HCT116 (cell line): ENCODE measurements around the gene KIF7. TPM values are rescaled to one million over a fixed set of nuclear protein-coding genes. Genes with fewer than 3 reads are reported as not detected.
A peak's percentile ranks its signal among the peaks of the same experiment; 100 is the strongest.

Experiments
- ATAC-seq: fragments of 200-7000 bp; cut with Tn5 transposase; 2 replicates; pipeline ENCODE4 v1.9.1; 2020; ENCODE audit warnings: mild to moderate bottlenecking, moderate library complexity
- BruUV-seq: library from RNA; stranded (reverse); fragments of 400-500 nt; replicated peaks from 2 replicates; lab custom pipeline; 2021; lab: Mats Ljungman, UMichigan
- CTCF ChIA-PET: fragments of 300-600 bp; sonication (Branson Sonifier 250); formaldehyde crosslinking; loops from one replicate; lab custom pipeline; 2021; ENCODE audit warnings: antibody characterized with exemption; lab: Charles Lee
- POLR2A ChIA-PET: fragments of 300-600, 350-600 bp; sonication (Branson Sonifier 250); formaldehyde crosslinking; loops from one replicate; lab custom pipeline; 2021; ENCODE audit warnings: antibody characterized with exemption; lab: Charles Lee
- RAD21 ChIA-PET, 2 experiments: fragments of 300-600 bp; sonication (Branson Sonifier 250); formaldehyde crosslinking; loops; one replicate each; lab custom pipeline; 2023; ENCODE audit warnings: low total read pairs in 2 of 2; ENCODE audit not compliant: uncharacterized antibody in 2 of 2, unreplicated experiment in 2 of 2, low non-redundant PET in 1 of 2; lab: Charles Lee
- DNase-seq: peaks from one replicate; pipeline ENCODE4 v3.0.0-alpha.2; 2010; ENCODE audit warnings: low read depth, low spot score
- H2AFZ ChIP-seq: fragments of 200-600 bp; shearing (Covaris generic), sonication (generic); 2 replicates; pipeline ENCODE4 v1.6.1; 2017; ENCODE audit warnings: low read depth, mixed run types, mixed read lengths, antibody characterized with exemption, low read length; ENCODE audit not compliant: poor library complexity, severe bottlenecking
- H3K27ac ChIP-seq: 2 replicates; pipeline ENCODE4 v1.5.1; 2012; ENCODE audit warnings: low read depth, low read length
- H3K27me3 ChIP-seq: fragments of 200-600 bp; sonication (generic); 2 replicates; pipeline ENCODE4 v1.6.1; 2016; ENCODE audit warnings: mixed run types, low read length, mixed read lengths; ENCODE audit not compliant: insufficient read depth
- H3K36me3 ChIP-seq, 2 experiments: fragments of 200-500 bp in 1 of 2; fragments of 200-600 bp in 1 of 2; sonication (Bioruptor generic) in 1 of 2; sonication (generic) in 1 of 2; 2 replicates each; pipeline versions ENCODE4 v1.5.1 to v1.6.1; 2014 to 2016; ENCODE audit warnings: low read length in 2 of 2, inconsistent platforms in 1 of 2, mixed read lengths in 1 of 2, mixed run types in 1 of 2; ENCODE audit not compliant: insufficient read depth in 2 of 2, control insufficient read depth in 1 of 2
- H3K4me1 ChIP-seq, 2 experiments: fragments of 200-600 bp in 1 of 2; sonication (generic) in 1 of 2; 2 replicates each; pipeline versions ENCODE4 v1.5.1 to v1.6.1; 2012 to 2017; ENCODE audit warnings: low read length in 2 of 2, inconsistent platforms in 1 of 2, mild to moderate bottlenecking in 1 of 2, mixed read lengths in 1 of 2, mixed run types in 1 of 2, moderate library complexity in 1 of 2; ENCODE audit not compliant: insufficient read depth in 2 of 2, control insufficient read depth in 1 of 2
- H3K4me2 ChIP-seq: fragments of 200-600 bp; sonication (generic); 2 replicates; pipeline ENCODE4 v1.6.1; 2017; ENCODE audit warnings: mixed run types, low read length, mixed read lengths
- H3K4me3 ChIP-seq, 2 experiments: fragments of 200-600 bp in 1 of 2; sonication (generic) in 1 of 2; replicated peaks in 1 of 2; 2 replicates each; pipeline ENCODE4 v1.5.1; 2011 to 2016; ENCODE audit warnings: low read length in 2 of 2, control low read depth in 1 of 2, low read depth in 1 of 2, mild to moderate bottlenecking in 1 of 2, mixed read lengths in 1 of 2, mixed run types in 1 of 2
- H3K79me2 ChIP-seq: fragments of 200-600 bp; sonication (generic); 2 replicates; pipeline ENCODE4 v1.6.1; 2017; ENCODE audit warnings: mild to moderate bottlenecking, mixed run types, low read length, moderate library complexity, mixed read lengths; ENCODE audit not compliant: insufficient read depth
- H3K9ac ChIP-seq: fragments of 200-600 bp; sonication (generic); 2 replicates; pipeline ENCODE4 v1.6.1; 2016; ENCODE audit warnings: low read length, mixed read lengths
- H3K9me2 ChIP-seq: fragments of 200-600 bp; sonication (generic), shearing (Covaris generic); 2 replicates; pipeline ENCODE4 v1.6.1; 2017; ENCODE audit warnings: mixed run types, mild to moderate bottlenecking, moderate library complexity; ENCODE audit not compliant: insufficient read depth
- H3K9me3 ChIP-seq, 2 experiments: fragments of 200-500 bp in 1 of 2; fragments of 200-600 bp in 1 of 2; sonication (Bioruptor generic) in 1 of 2; sonication (generic) in 1 of 2; 2 replicates each; pipeline ENCODE4 v1.6.1; 2014 to 2017; ENCODE audit warnings: low read length in 2 of 2, mixed read lengths in 2 of 2, inconsistent platforms in 1 of 2, low read depth in 1 of 2, mild to moderate bottlenecking in 1 of 2, mixed run types in 1 of 2, moderate library complexity in 1 of 2; ENCODE audit not compliant: control insufficient read depth in 1 of 2, insufficient read depth in 1 of 2
- H4K20me1 ChIP-seq: fragments of 200-600 bp; sonication (generic), shearing (Covaris generic); 2 replicates; pipeline ENCODE4 v1.6.1; 2017; ENCODE audit warnings: mixed run types, mild to moderate bottlenecking, moderate library complexity; ENCODE audit not compliant: insufficient read depth
- CBX3 ChIP-seq: IDR thresholded peaks from 2 replicates; pipeline ENCODE4 v1.6.1; 2012; ENCODE audit warnings: low read depth
- CEBPB ChIP-seq: IDR thresholded peaks from 2 replicates; pipeline ENCODE4 v1.6.1; 2012; ENCODE audit warnings: low read depth
- ELF1 ChIP-seq: IDR thresholded peaks from 2 replicates; pipeline ENCODE4 v1.6.1; 2012; ENCODE audit warnings: low read depth, borderline replicate concordance
- FOSL1 ChIP-seq: IDR thresholded peaks from 2 replicates; pipeline ENCODE4 v1.6.1; 2012; ENCODE audit warnings: low read depth
- JUND ChIP-seq: IDR thresholded peaks from 2 replicates; pipeline ENCODE4 v1.6.1; 2012
- POLR2AphosphoS5 ChIP-seq: IDR thresholded peaks from 2 replicates; pipeline ENCODE4 v1.6.1; 2011; ENCODE audit warnings: mild to moderate bottlenecking, low read depth, low read length, moderate library complexity
- SIN3A ChIP-seq: IDR thresholded peaks from 2 replicates; pipeline ENCODE4 v1.6.1; 2012; ENCODE audit warnings: low read depth
- SP1 ChIP-seq: IDR thresholded peaks from 2 replicates; pipeline ENCODE4 v1.6.1; 2012; ENCODE audit warnings: low read depth
- YY1 ChIP-seq: IDR thresholded peaks from 2 replicates; pipeline ENCODE4 v1.6.1; 2011; ENCODE audit warnings: low read length, low read depth, moderate library complexity, mild to moderate bottlenecking; ENCODE audit not compliant: insufficient replicate concordance; ENCODE audit errors: extremely low read depth
- ZFX ChIP-seq: fragments of 450-650 bp; IDR thresholded peaks from 2 replicates; pipeline ENCODE4 v1.6.1; 2017
- intact Hi-C: fragments of 100-400 bp; cut with micrococcal nuclease; formaldehyde crosslinking; loops from 2 replicates; pipeline ENCODE4 v1.10.0; 2022
- total RNA-seq: library from RNA; stranded (reverse); gene quantifications from one replicate; pipeline ENCODE4 v1.2.1, GENCODE V29; 2021; ENCODE audit not compliant: unreplicated experiment
- TF ChIP-seq, protein P1 (sequence below): IDR thresholded peaks from 2 replicates; pipeline ENCODE4 v1.6.1; 2012
- TF ChIP-seq, protein P2 (sequence below): IDR thresholded peaks from 2 replicates; pipeline ENCODE4 v1.6.1; 2012

KIF7 gene
- total RNA-seq, 1 experiment from 2014 or later: 0.12 TPM

DNA sequence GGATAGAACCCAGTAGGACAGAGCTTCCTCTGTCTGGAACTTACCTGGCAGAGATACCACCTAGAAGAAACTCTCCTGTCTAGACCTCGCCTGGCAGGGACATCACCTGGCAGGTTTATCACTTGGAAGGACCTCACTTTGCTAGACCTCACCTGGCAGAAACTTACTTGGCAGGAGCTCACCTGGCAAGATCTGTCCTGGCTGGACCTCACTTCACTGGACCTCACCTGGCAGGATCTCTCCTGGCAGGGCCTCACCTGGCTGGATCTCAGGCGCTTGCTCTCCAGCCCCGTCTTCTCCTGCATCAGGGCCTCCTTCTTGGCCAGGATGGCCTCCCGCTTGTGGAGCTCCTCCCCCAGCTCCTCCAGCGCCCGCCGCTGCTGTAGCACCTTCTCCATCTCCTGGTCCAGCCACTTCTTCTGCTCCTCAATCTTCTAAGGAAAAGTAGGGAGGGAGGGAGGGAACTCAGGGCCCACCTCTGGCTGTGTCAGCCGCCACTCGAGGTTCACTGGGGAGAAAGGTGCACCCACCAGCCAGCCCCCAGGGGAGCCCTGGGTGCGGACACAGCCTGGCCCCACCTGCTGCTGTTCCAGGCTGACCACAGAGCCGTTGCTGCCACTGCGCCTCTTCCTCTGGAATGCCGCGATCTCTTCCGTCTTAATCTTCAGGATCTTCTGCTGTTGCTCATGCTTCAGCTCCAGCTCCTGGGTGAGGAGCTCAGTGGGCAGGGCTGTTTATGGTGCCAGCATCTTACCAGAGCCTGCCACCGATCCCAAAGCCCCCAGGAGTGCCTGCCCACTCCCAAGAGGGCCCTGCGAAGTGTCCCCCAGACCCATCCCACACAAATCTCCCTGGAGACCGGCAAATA lies 22.5 kb downstream of the KIF7 start:
- Histone ChIP-seq H3K79me2 (no peaks in the 10 kb centered on the region), H3K9me3 (no peaks in the 10 kb centered on the region), H3K4me2 (no peak overlapping the region), H3K4me1 (no peaks in the 10 kb centered on the region), H3K9me2 (no peaks in the 10 kb centered on the region), H3K4me3 (no peak overlapping the region), H3K27ac (no peak overlapping the region), H3K9ac (no peak overlapping the region)
- RAD21 ChIA-PET: no interaction called here
- peak; percentile 15 for ATAC-seq
- no peak for DNase-seq
- no peak for TF ChIP-seq JUND
- no peak for TF ChIP-seq CBX3
- no peak for TF ChIP-seq POLR2AphosphoS5
- no peak for TF ChIP-seq SP1
- TF ChIP-seq FOSL1: no peak
- TF ChIP-seq CEBPB: no peak
- TF ChIP-seq ELF1: no peak
- TF ChIP-seq, protein P1, sequence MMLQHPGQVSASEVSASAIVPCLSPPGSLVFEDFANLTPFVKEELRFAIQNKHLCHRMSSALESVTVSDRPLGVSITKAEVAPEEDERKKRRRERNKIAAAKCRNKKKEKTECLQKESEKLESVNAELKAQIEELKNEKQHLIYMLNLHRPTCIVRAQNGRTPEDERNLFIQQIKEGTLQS: no peak
- TF ChIP-seq YY1: no peak
- no peak for TF ChIP-seq ZFX
- TF ChIP-seq, protein P2, sequence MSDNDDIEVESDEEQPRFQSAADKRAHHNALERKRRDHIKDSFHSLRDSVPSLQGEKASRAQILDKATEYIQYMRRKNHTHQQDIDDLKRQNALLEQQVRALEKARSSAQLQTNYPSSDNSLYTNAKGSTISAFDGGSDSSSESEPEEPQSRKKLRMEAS: no peak
- TF ChIP-seq, all 23 proteins: peak for 0
- TSS peak; percentile 28 for BruUV-seq
- ChIA-PET POLR2A (no interaction called here), CTCF (no interaction called here)
- intact Hi-C loops: no loop called here
- Histone ChIP-seq H3K36me3 (peaks cover 22 to 28% of the 10 kb centered on the region in 2 experiments), H2AFZ (no peak overlapping the region), H4K20me1 (no peaks in the 10 kb centered on the region), H3K27me3 (no peaks in the 10 kb centered on the region)

DNA sequence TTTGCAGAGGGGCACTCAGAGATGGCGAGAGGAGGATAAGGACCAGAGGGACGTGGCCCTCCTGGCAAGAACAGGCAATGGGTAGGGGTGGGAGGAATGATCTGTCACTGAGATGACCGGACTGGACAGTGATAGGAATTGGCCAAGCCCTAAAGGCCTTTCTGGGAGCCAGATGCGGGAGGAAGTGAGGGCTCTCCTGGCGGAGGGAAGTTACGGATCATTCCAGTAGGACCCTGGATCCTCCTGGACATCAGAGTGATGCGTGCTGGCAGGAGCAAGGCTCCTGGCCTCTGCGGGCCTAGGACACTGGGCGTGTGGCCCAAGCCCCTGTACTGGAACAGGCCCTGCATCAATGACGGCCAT lies 23.4 kb downstream of the KIF7 start:
- no peaks in the 10 kb centered on the region for H3K4me1 ChIP-seq
- CTCF ChIA-PET: no interaction called here
- no peaks in the 10 kb centered on the region for H4K20me1 ChIP-seq
- no peaks in the 10 kb centered on the region for H3K9me3 ChIP-seq
- TF ChIP-seq POLR2AphosphoS5 (0 out of 2 replicates have a peak, but pooled peaks have one; percentile 21), SIN3A (0 out of 2 replicates have a peak, but pooled peaks have one; percentile 28), SP1 (no peak)
- ATAC-seq (peak; percentile 41), DNase-seq (no peak)
- H3K27me3 ChIP-seq: no peaks in the 10 kb centered on the region
- no peak overlapping the region for H3K27ac ChIP-seq
- H3K4me2 ChIP-seq: no peak overlapping the region
- no peaks in the 10 kb centered on the region for H3K79me2 ChIP-seq
- no TSS peak for BruUV-seq
- POLR2A ChIA-PET: no interaction called here
- no peak overlapping the region for H2AFZ ChIP-seq
- RAD21 ChIA-PET: no interaction called here
- H3K36me3 ChIP-seq: peaks cover 27 to 37% of the 10 kb centered on the region in 2 experiments
- no peak overlapping the region for H3K9ac ChIP-seq
- no peaks in the 10 kb centered on the region for H3K9me2 ChIP-seq
- intact Hi-C loops: no loop called here
- H3K4me3 ChIP-seq: no peak overlapping the region
